ENCODE measurements around the gene UBP1. TPM values are rescaled to one million over a fixed set of nuclear protein-coding genes. Genes with fewer than 3 reads are reported as not detected.
A peak's percentile ranks its signal among the peaks of the same experiment; 100 is the strongest.

Gene UBP1
- 67.0 TPM for total RNA-seq
- long read RNA-seq, full-length matches to known transcripts = 29 of 41 reads
- long read RNA-seq, partial matches to known transcripts = 3 of 41 reads
- long read RNA-seq, other reads (novel, unspliced or antisense) = 9 of 41 reads

- H3K27me3 ChIP-seq (ENCODE audit: low read depth) = no peaks in the 10 kb centered on the region
- peaks cover 43% of the 10 kb centered on the region for H3K4me1 ChIP-seq
- H3K27ac ChIP-seq = peak within 1 kb of the TSS; percentile 98
- H3K36me3 ChIP-seq = no peaks in the 10 kb centered on the region
- peak; percentile 95 to 98 for ATAC-seq
- H3K9me3 ChIP-seq = no peaks in the 10 kb centered on the region
- TF ChIP-seq CTCF (IDR thresholded peaks at IDR 0.05) = no peak
- intact Hi-C loops (cut with DNase I) = no loop called here
- H3K4me3 ChIP-seq = peak within 1 kb of the TSS; percentile 91
- DNase-seq = peak; percentile 100
Measured at GRCh38 chr3:33440328-33441224, at the start of gene UBP1. UBP1 (minus strand) TSS chr3:33440405; CDS start chr3:33439848, 557 bp downstream.

- DNase-seq = no peak
- no peaks in the 10 kb centered on the region for H3K36me3 ChIP-seq
- H3K9me3 ChIP-seq = no peaks in the 10 kb centered on the region
- no peak for ATAC-seq
- no peak for TF ChIP-seq CTCF (IDR thresholded peaks at IDR 0.05)
- no peak overlapping the region for H3K4me3 ChIP-seq
- intact Hi-C loops (cut with DNase I) = no loop called here
- no peaks in the 10 kb centered on the region for H3K4me1 ChIP-seq
- H3K27me3 ChIP-seq (ENCODE audit: low read depth) = no peaks in the 10 kb centered on the region
- H3K27ac ChIP-seq = no peak overlapping the region
Measured at GRCh38 chr3:33488683-33489082, 48.5 kb upstream of the UBP1 start.

GRCh38 chr3:33488246-33488645 lies 48.0 kb upstream of the UBP1 start:
- DNase-seq (no peak), ATAC-seq (no peak)
- Histone ChIP-seq H3K27me3 (ENCODE audit: low read depth) (no peaks in the 10 kb centered on the region), H3K4me3 (no peak overlapping the region), H3K27ac (no peak overlapping the region), H3K9me3 (no peaks in the 10 kb centered on the region), H3K4me1 (peaks cover 1% of the 10 kb centered on the region), H3K36me3 (no peaks in the 10 kb centered on the region)
- TF ChIP-seq CTCF (IDR thresholded peaks at IDR 0.05) = no peak
- intact Hi-C loops (cut with DNase I) = no loop called here

- H3K27ac ChIP-seq = peak overlapping the region; percentile 37
- peak overlapping the region; percentile 8 for H3K4me3 ChIP-seq
- H3K9me3 ChIP-seq = no peaks in the 10 kb centered on the region
- H3K27me3 ChIP-seq (ENCODE audit: low read depth) = no peaks in the 10 kb centered on the region
- DNase-seq = no peak
- peak; percentile 76 to 90 for ATAC-seq
- no peak for TF ChIP-seq CTCF (IDR thresholded peaks at IDR 0.05)
- H3K36me3 ChIP-seq = no peaks in the 10 kb centered on the region
- intact Hi-C loops (cut with DNase I) = no loop called here
- peaks cover 17% of the 10 kb centered on the region for H3K4me1 ChIP-seq
Measured at GRCh38 chr3:33482111-33482521, 41.9 kb upstream of the UBP1 start.

GRCh38 chr3:33474896-33475295 lies 34.7 kb upstream of the UBP1 start:
- Histone ChIP-seq H3K27me3 (ENCODE audit: low read depth) (no peaks in the 10 kb centered on the region), H3K36me3 (no peaks in the 10 kb centered on the region), H3K4me3 (no peak overlapping the region), H3K9me3 (no peaks in the 10 kb centered on the region), H3K27ac (no peak overlapping the region), H3K4me1 (no peaks in the 10 kb centered on the region)
- TF ChIP-seq CTCF (IDR thresholded peaks at IDR 0.05) = no peak
- intact Hi-C loops (cut with DNase I) = no loop called here
- no peak for DNase-seq
- no peak for ATAC-seq
